Measurements from ENCODE around the gene ENPP5. TPM values are rescaled to one million over a fixed set of nuclear protein-coding genes. Genes with fewer than 3 reads are reported as not detected.

Gene ENPP5
- polyA plus RNA-seq, 1 donor (not counting 4 experiments of a cell fraction or from before 2014, with no cell fraction given): 0.07 TPM

DNA sequence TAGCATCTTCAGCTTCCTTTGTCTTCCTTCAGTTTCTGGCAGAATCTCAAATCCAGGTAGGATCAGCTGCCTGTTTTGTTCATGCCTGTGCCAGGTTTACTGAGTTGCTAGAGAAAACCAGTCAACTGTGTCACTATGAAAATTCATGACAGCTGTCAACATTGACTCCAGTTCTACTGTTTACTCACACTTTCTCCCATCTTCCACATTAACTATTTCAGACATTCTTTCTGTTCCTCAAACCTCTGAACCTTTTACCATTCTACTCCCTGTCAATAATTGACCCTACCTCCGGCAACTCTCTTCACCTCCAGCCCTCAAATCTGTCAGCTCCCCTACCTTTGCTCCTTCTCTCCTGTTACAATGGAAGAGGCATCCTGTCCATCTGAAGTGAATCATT is 32.5 kb downstream of the ENPP5 start:
- H3K4me3 ChIP-seq (ENCODE audit: control insufficient read depth in 2 of 3, extremely low read depth in 1 of 3, insufficient read depth in 2 of 3, low read depth in 1 of 3, low read length in 3 of 3): no peak overlapping the region
- no peaks in the 10 kb centered on the region for H4K20me1 ChIP-seq (ENCODE audit: control insufficient read depth, extremely low read depth, insufficient read depth, low read length)
- H3K9me1 ChIP-seq (ENCODE audit: control insufficient read depth, extremely low read depth, insufficient read depth, low read length): no peaks in the 10 kb centered on the region
- H3K9me3 ChIP-seq (ENCODE audit: control insufficient read depth, low read depth, low read length): no peaks in the 10 kb centered on the region
- no peaks in the 10 kb centered on the region for H3K79me2 ChIP-seq (ENCODE audit: control insufficient read depth, insufficient read depth, low read length)
- no peak for TF ChIP-seq EZH2 (IDR thresholded peaks at IDR 0.05; ENCODE audit: low read length)
- TF ChIP-seq, protein P1, sequence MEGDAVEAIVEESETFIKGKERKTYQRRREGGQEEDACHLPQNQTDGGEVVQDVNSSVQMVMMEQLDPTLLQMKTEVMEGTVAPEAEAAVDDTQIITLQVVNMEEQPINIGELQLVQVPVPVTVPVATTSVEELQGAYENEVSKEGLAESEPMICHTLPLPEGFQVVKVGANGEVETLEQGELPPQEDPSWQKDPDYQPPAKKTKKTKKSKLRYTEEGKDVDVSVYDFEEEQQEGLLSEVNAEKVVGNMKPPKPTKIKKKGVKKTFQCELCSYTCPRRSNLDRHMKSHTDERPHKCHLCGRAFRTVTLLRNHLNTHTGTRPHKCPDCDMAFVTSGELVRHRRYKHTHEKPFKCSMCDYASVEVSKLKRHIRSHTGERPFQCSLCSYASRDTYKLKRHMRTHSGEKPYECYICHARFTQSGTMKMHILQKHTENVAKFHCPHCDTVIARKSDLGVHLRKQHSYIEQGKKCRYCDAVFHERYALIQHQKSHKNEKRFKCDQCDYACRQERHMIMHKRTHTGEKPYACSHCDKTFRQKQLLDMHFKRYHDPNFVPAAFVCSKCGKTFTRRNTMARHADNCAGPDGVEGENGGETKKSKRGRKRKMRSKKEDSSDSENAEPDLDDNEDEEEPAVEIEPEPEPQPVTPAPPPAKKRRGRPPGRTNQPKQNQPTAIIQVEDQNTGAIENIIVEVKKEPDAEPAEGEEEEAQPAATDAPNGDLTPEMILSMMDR (optimal IDR thresholded peaks at IDR 0.05 in 1 of 3, IDR thresholded peaks at IDR 0.05 in 1 of 3, conservative IDR thresholded peaks at IDR 0.05 in 1 of 3; ENCODE audit: extremely low read depth in 1 of 3, insufficient read depth in 2 of 3, low read length in 3 of 3): no peak
- no peak overlapping the region for H3K4me2 ChIP-seq (ENCODE audit: control insufficient read depth, extremely low read depth, insufficient read depth, low read depth, low read length)
- no peak for FAIRE-seq
- H3K4me1 ChIP-seq (ENCODE audit: control insufficient read depth, extremely low read depth, insufficient read depth, low read length): no peaks in the 10 kb centered on the region
- no peaks in the 10 kb centered on the region for H3K36me3 ChIP-seq (ENCODE audit: control insufficient read depth in 2 of 2, extremely low read depth in 1 of 2, insufficient read depth in 2 of 2, low read length in 2 of 2)
- dilution Hi-C loops (cut with MboI; ENCODE audit: extremely low pct_ligation_motif_present, low sequenced_read_pairs): no loop called here
- no peak overlapping the region for H2AFZ ChIP-seq (ENCODE audit: control insufficient read depth, low read length)
- DNase-seq (ENCODE audit: low read depth, low spot score): no peak
- H3K27ac ChIP-seq (ENCODE audit: control insufficient read depth, insufficient read depth, low read length): no peak overlapping the region
- peaks cover 2% of the 10 kb centered on the region for H3K27me3 ChIP-seq (ENCODE audit: control insufficient read depth, extremely low read depth, insufficient read depth, low read length)
- no peak overlapping the region for H3K9ac ChIP-seq (ENCODE audit: control insufficient read depth, extremely low read depth, insufficient read depth, low read length)

DNA sequence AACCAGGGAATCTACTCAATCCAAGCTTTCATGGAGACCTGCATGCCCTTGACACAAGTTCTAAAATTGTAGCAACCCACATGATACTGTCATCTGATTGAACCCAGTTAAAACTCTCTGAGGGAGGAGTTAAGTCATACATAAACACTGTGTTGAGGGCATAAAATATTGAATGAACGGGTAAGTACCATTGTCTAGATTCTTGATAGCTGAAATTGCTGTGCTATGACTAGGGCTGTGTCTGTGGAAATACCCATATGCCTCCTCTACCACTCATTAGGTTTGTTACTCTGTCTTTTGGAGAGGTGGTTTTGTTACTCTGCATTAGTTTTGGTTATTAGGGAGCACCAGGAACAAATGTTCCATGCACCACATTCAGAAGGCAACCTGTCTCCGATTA is 33.4 kb downstream of the ENPP5 start:
- no peak for FAIRE-seq
- no peak overlapping the region for H3K4me3 ChIP-seq (ENCODE audit: control insufficient read depth in 2 of 3, extremely low read depth in 1 of 3, insufficient read depth in 2 of 3, low read depth in 1 of 3, low read length in 3 of 3)
- no peaks in the 10 kb centered on the region for H3K9me1 ChIP-seq (ENCODE audit: control insufficient read depth, extremely low read depth, insufficient read depth, low read length)
- TF ChIP-seq EZH2 (IDR thresholded peaks at IDR 0.05; ENCODE audit: low read length): no peak
- TF ChIP-seq, protein P1 (optimal IDR thresholded peaks at IDR 0.05 in 1 of 3, IDR thresholded peaks at IDR 0.05 in 1 of 3, conservative IDR thresholded peaks at IDR 0.05 in 1 of 3; ENCODE audit: extremely low read depth in 1 of 3, insufficient read depth in 2 of 3, low read length in 3 of 3): no peak
- peaks cover 2% of the 10 kb centered on the region for H3K27me3 ChIP-seq (ENCODE audit: control insufficient read depth, extremely low read depth, insufficient read depth, low read length)
- H3K27ac ChIP-seq (ENCODE audit: control insufficient read depth, insufficient read depth, low read length): no peak overlapping the region
- no peaks in the 10 kb centered on the region for H3K79me2 ChIP-seq (ENCODE audit: control insufficient read depth, insufficient read depth, low read length)
- no peaks in the 10 kb centered on the region for H3K4me1 ChIP-seq (ENCODE audit: control insufficient read depth, extremely low read depth, insufficient read depth, low read length)
- DNase-seq (ENCODE audit: low read depth, low spot score): no peak
- no peak overlapping the region for H2AFZ ChIP-seq (ENCODE audit: control insufficient read depth, low read length)
- no peaks in the 10 kb centered on the region for H4K20me1 ChIP-seq (ENCODE audit: control insufficient read depth, extremely low read depth, insufficient read depth, low read length)
- dilution Hi-C loops (cut with MboI; ENCODE audit: extremely low pct_ligation_motif_present, low sequenced_read_pairs): no loop called here
- H3K36me3 ChIP-seq (ENCODE audit: control insufficient read depth in 2 of 2, extremely low read depth in 1 of 2, insufficient read depth in 2 of 2, low read length in 2 of 2): no peaks in the 10 kb centered on the region
- no peak overlapping the region for H3K9ac ChIP-seq (ENCODE audit: control insufficient read depth, extremely low read depth, insufficient read depth, low read length)
- no peaks in the 10 kb centered on the region for H3K9me3 ChIP-seq (ENCODE audit: control insufficient read depth, low read depth, low read length)
- no peak overlapping the region for H3K4me2 ChIP-seq (ENCODE audit: control insufficient read depth, extremely low read depth, insufficient read depth, low read depth, low read length)
